ENCODE results near the gene AVP.
"Not testable (repeated sequence)": the region's sequence is repeated elsewhere in the genome, so short reads cannot be mapped to it uniquely, and the experiment has no call there.

The AVP gene

DNA sequence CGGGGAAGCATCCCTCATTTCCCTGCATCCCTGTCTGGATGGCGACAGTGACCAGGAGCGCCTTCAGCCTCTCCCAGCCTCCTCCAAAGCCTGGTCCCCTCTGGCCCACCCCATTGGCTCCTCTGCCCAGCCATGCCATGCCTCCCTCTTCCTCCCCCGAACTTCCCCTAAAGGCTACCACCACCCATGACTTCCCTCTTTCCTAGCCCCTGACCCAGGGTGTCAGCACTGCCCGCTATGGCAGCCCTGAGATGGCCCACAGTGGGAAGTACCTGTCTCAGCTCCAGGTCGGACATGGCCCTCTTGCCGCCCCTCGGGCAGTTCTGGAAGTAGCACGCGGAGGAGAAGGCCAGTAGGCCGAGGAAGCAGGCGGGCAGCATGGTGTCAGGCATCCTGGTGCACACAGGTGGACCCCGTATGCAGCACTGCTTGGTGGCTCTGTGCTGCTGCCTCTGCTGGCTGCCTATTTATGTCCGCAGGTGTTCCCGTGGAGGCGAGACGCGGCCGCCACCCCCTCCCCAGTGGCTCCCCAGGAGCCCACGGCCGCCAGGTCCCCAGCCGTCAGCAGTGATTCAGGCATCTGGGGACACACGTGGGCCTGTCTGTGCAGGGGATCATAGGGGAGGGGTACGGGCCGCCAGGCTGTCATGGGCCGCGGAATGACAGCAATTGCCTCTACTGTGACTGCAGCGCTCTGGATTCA lies at the start of gene AVP:
TSS of gene AVP (minus strand) at position 442 of the 703 bp plus-strand sequence. CDS start at position 392, 50 bp downstream.
- TF ChIP-seq Cebpa-rat (IDR thresholded peaks at IDR 0.05): no peak
- Histone ChIP-seq H3K9ac (no peak within 1 kb of the TSS), H3K36me3 (no peaks in the 10 kb centered on the region), H4K20me1 (peaks cover 0 to 7% (median 0%) of the 10 kb centered on the region in 11 experiments; a peak in 5 of 22 replicates), H3K9me3 (replicated peaks in 1 of 11) (0 out of 22 replicates have a peak, but pooled peaks cover 0 to 3% (median 0%) of the 10 kb centered on the region in 11 experiments), H3K4me2 (no peak within 1 kb of the TSS), H3K27ac (no peak within 1 kb of the TSS), H3K4me1 (no peaks in the 10 kb centered on the region), H3K4me3 (no peak within 1 kb of the TSS), H3K27me3 (peaks cover 51 to 68% (median 59%) of the 10 kb centered on the region in 11 experiments)

- TF ChIP-seq Cebpa-rat (IDR thresholded peaks at IDR 0.05): no peak
- H3K27me3 ChIP-seq: no peaks in the 10 kb centered on the region
- H3K4me3 ChIP-seq: no peak overlapping the region
- H3K4me2 ChIP-seq: no peak overlapping the region
- H3K9ac ChIP-seq: no peak overlapping the region
- peaks cover 0 to 10% (median 0%) of the 10 kb centered on the region in 10 experiments; a peak in 1 of 20 replicates for H3K4me1 ChIP-seq
- peaks cover 0 to 59% (median 16%) of the 10 kb centered on the region in 11 experiments; a peak in 14 of 22 replicates for H3K36me3 ChIP-seq
- H4K20me1 ChIP-seq: peaks cover 16 to 91% (median 46%) of the 10 kb centered on the region in 11 experiments; a peak in 19 of 22 replicates
- H3K27ac ChIP-seq: no peak overlapping the region
- no peaks in the 10 kb centered on the region for H3K9me3 ChIP-seq (replicated peaks in 1 of 11)
Observed at GRCh38 chr20:3134151-3134550, 49.6 kb upstream of the AVP start.

- no peak overlapping the region for H3K27ac ChIP-seq
- H3K4me2 ChIP-seq: no peak overlapping the region
- no peaks in the 10 kb centered on the region for H3K9me3 ChIP-seq (replicated peaks in 1 of 11)
- no peak overlapping the region for H3K4me3 ChIP-seq
- TF ChIP-seq Cebpa-rat (IDR thresholded peaks at IDR 0.05): no peak
- H4K20me1 ChIP-seq: peaks cover 10 to 91% (median 36%) of the 10 kb centered on the region in 11 experiments; a peak in 16 of 22 replicates
- H3K9ac ChIP-seq: no peak overlapping the region
- H3K36me3 ChIP-seq: peaks cover 0 to 59% (median 18%) of the 10 kb centered on the region in 11 experiments; a peak in 14 of 22 replicates
- no peaks in the 10 kb centered on the region for H3K27me3 ChIP-seq
- peaks cover 0 to 10% (median 0%) of the 10 kb centered on the region in 10 experiments; a peak in 1 of 20 replicates for H3K4me1 ChIP-seq
Observed at GRCh38 chr20:3133155-3133554, 48.6 kb upstream of the AVP start.

DNA sequence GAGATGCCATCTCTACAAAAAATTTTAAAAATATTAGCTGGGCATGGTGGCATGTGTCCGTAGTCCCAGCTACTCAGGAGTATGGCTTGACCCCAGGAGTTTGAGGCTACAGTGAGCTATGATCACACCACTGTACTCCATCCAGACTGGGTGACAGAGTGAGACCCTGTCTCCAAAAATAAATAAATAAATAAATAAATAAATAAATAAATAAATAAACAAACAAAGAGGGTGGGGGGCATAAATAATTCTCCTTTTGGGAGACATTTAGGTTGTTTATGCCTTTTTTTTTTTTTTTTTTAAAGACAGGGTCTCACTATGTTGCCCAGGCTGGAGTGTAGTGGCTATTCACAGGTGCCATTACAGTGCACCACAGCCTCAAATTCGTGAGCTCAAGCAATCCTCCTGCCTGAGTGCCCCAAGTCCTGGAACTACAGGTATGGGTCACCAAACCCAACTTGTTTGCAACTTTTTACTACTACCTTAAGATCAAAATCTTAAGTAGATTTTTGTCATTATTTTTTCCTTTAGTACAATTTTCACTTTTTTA lies 45.6 kb upstream of the AVP start:
- Histone ChIP-seq H3K27me3 (no peaks in the 10 kb centered on the region), H3K4me1 (peaks cover 0 to 5% (median 0%) of the 10 kb centered on the region in 10 experiments; a peak in 1 of 20 replicates), H3K27ac (no peak overlapping the region), H4K20me1 (peaks cover 0 to 63% (median 14%) of the 10 kb centered on the region in 11 experiments; a peak in 11 of 22 replicates), H3K4me3 (no peak overlapping the region), H3K36me3 (peaks cover 7 to 65% (median 27%) of the 10 kb centered on the region in 11 experiments), H3K9me3 (replicated peaks in 1 of 11) (peaks cover 20 to 27% (median 24%) of the 10 kb centered on the region in 11 experiments), H3K9ac (no peak overlapping the region), H3K4me2 (no peak overlapping the region)
- TF ChIP-seq Cebpa-rat (IDR thresholded peaks at IDR 0.05): no peak

DNA sequence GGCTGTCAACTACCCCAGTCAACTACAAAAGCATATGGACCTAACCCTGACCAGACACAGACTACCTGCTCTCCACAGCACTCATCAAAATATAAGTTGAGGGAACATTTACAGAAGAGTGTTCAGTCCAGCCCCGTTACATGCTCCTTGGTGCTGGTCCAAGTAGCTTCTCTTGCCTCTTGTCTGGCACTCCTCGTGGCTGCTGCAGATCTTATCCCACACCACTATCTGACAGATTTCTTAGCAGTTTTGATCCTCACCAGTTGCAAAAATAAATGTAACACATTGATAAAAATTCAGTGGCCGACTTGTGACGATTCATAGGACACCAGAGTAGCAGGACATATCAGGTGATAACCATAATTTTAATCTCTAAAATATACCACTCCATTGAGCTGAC lies 44.6 kb upstream of the AVP start:
- Histone ChIP-seq H3K36me3 (peaks cover 16 to 73% (median 37%) of the 10 kb centered on the region in 11 experiments), H4K20me1 (peaks cover 0 to 53% (median 14%) of the 10 kb centered on the region in 11 experiments; a peak in 9 of 22 replicates), H3K4me2 (no peak overlapping the region), H3K9ac (no peak overlapping the region), H3K4me1 (no peaks in the 10 kb centered on the region), H3K4me3 (no peak overlapping the region), H3K27ac (no peak overlapping the region), H3K9me3 (replicated peaks in 1 of 11) (peaks cover 31 to 37% (median 34%) of the 10 kb centered on the region in 11 experiments), H3K27me3 (no peaks in the 10 kb centered on the region)
- no peak for TF ChIP-seq Cebpa-rat (IDR thresholded peaks at IDR 0.05)

GRCh38 chr20:3128275-3128984 lies 43.9 kb upstream of the AVP start:
- no peak for TF ChIP-seq Cebpa-rat (IDR thresholded peaks at IDR 0.05)
- Histone ChIP-seq H3K4me1 (no peaks in the 10 kb centered on the region), H3K27me3 (no peaks in the 10 kb centered on the region), H3K36me3 (peaks cover 23 to 80% (median 44%) of the 10 kb centered on the region in 11 experiments), H3K27ac (no peak overlapping the region), H3K4me3 (no peak overlapping the region), H4K20me1 (peaks cover 0 to 46% (median 11%) of the 10 kb centered on the region in 11 experiments; a peak in 9 of 22 replicates), H3K4me2 (no peak overlapping the region), H3K9ac (no peak overlapping the region), H3K9me3 (replicated peaks in 1 of 11) (peaks cover 37 to 44% (median 41%) of the 10 kb centered on the region in 11 experiments)

- Histone ChIP-seq H3K9me3 (replicated peaks in 1 of 11) (peaks cover 52 to 63% (median 60%) of the 10 kb centered on the region in 11 experiments), H3K27me3 (no peaks in the 10 kb centered on the region), H3K4me1 (peaks cover 0 to 8% (median 7%) of the 10 kb centered on the region in 10 experiments; a peak in 16 of 20 replicates), H3K27ac (no peak overlapping the region), H4K20me1 (peaks cover 0 to 28% (median 0%) of the 10 kb centered on the region in 11 experiments; a peak in 8 of 22 replicates), H3K36me3 (peaks cover 42 to 87% (median 57%) of the 10 kb centered on the region in 11 experiments), H3K9ac (no peak overlapping the region), H3K4me2 (no peak overlapping the region), H3K4me3 (no peak overlapping the region)
- no peak for TF ChIP-seq Cebpa-rat (IDR thresholded peaks at IDR 0.05)
Observed at GRCh38 chr20:3126527-3126859, 42.0 kb upstream of the AVP start.

- peak overlapping the region in 6 of 10 experiments; percentile 7 to 52 (median 31); a peak in 8 of 20 replicates for H3K4me3 ChIP-seq
- not testable (repeated sequence) for H3K27me3 ChIP-seq, H3K4me2 ChIP-seq, H3K9ac ChIP-seq, H3K27ac ChIP-seq
- peaks cover 0 to 27% (median 0%) of the 10 kb centered on the region in 11 experiments; a peak in 8 of 22 replicates for H4K20me1 ChIP-seq
- peaks cover 46 to 90% (median 63%) of the 10 kb centered on the region in 11 experiments for H3K36me3 ChIP-seq
- H3K4me1 ChIP-seq: peaks cover 0 to 14% (median 13%) of the 10 kb centered on the region in 10 experiments; a peak in 16 of 20 replicates
- peaks cover 52 to 64% (median 60%) of the 10 kb centered on the region in 11 experiments for H3K9me3 ChIP-seq (replicated peaks in 1 of 11)
Observed at GRCh38 chr20:3125776-3126526, 41.4 kb upstream of the AVP start.

DNA sequence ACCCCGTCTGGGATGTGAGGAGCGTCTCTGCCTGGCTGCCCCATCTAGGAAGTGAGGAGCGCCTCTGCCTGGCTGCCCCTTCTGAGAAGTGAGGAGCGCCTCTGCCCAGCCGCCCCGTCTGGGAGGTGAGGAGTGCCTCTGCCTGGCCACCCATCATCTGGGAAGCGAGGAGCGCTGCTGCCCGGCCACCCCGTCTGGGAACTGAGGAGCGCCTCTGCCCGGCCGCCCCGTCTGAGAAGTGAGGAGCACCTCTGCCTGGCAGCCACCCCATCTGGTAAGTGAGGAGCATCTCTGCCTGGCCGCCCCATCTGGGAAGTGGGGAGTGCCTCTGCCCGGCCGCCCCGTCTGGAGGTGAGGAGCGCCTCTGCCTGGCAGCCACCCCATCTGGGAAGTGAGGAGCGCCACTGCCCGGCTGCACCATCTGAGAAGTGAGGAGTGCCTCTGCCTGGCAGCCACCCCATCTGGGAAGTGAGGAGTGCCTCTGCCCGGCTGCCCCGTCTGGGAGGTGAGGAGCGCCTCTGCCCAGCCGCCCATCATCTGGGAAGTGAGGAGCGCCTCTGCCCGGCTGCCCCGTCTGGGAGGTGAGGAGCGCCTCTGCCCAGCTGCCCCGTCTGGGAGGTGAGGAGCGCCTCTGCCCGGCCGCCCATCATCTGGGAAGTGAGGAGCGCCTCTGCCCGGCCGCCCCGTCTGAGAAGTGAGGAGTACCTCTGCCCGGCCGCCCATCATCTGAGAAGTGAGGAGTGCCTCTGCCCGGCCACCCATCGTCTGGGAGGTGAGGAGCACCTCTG lies 40.4 kb upstream of the AVP start:
- H3K4me3 ChIP-seq: peak overlapping the region in 8 of 10 experiments; percentile 7 to 52 (median 33); a peak in 12 of 20 replicates
- not testable (repeated sequence) for H3K27me3 ChIP-seq, H3K27ac ChIP-seq, H3K9ac ChIP-seq, H3K4me2 ChIP-seq
- H3K4me1 ChIP-seq: peaks cover 0 to 16% (median 14%) of the 10 kb centered on the region in 10 experiments; a peak in 16 of 20 replicates
- peaks cover 51 to 96% (median 72%) of the 10 kb centered on the region in 11 experiments for H3K36me3 ChIP-seq
- peaks cover 0 to 25% (median 0%) of the 10 kb centered on the region in 11 experiments; a peak in 8 of 22 replicates for H4K20me1 ChIP-seq
- H3K9me3 ChIP-seq (replicated peaks in 1 of 11): peaks cover 52 to 64% (median 60%) of the 10 kb centered on the region in 11 experiments

DNA sequence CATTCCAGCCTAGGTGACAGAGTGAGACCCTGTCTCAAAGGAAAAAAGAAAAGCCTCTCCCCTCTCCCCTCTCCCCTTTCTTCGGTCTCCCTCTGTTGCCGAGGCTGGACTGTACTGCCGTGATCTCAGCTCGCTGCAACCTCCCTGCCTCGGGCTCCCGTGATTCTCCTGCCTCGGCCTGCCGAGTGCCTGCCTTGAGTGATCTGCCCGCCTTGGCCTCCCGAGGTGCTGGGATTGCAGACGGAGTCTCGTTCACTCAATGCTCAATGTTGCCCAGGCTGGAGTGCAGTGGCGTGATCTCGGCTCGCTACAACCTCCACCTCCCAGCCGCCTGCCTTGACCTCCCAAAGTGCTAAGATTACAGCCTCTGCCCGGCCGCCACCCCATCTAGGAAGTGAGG lies 39.6 kb upstream of the AVP start:
- H3K27ac ChIP-seq, H3K4me2 ChIP-seq: not testable (repeated sequence)
- H3K4me1 ChIP-seq: peaks cover 0 to 16% (median 14%) of the 10 kb centered on the region in 10 experiments; a peak in 16 of 20 replicates

More for the DNA sequence above, 39.6 kb upstream of the AVP start:
- H3K27me3 ChIP-seq, H3K9ac ChIP-seq: not testable (repeated sequence)
- H3K9me3 ChIP-seq (replicated peaks in 1 of 11): peaks cover 52 to 64% (median 60%) of the 10 kb centered on the region in 11 experiments
- peaks cover 51 to 96% (median 79%) of the 10 kb centered on the region in 11 experiments for H3K36me3 ChIP-seq
- 0 out of 20 replicates have a peak overlapping the region, but pooled peaks of 2 of the 10 experiments have one; percentile 24 to 34 for H3K4me3 ChIP-seq
- peaks cover 0 to 17% (median 0%) of the 10 kb centered on the region in 11 experiments; a peak in 8 of 22 replicates for H4K20me1 ChIP-seq
